ENCODE measurements around the gene CCL11.

- TF ChIP-seq CTCF (IDR thresholded peaks at IDR 0.05) (no peak), POLR2A (IDR thresholded peaks at IDR 0.05) (no peak)
These were observed 27.6 kb upstream of the CCL11 start for GRCh38 chr17:34257986-34258326.
